Coronary artery (tissue), 2 donors: ENCODE results near the gene CCDC63.

Experiments
- DNase-seq: peaks from one replicate; pipeline ENCODE4 v3.0.0-alpha.2; 2017; ENCODE audit warnings: low spot score
- H3K27ac ChIP-seq, 2 donors: fragments of 200-600 bp; sonication (generic); one replicate each; pipeline ENCODE4 v1.5.1; 2016 to 2019
- H3K4me3 ChIP-seq: fragments of 200-600 bp; sonication (generic); 2 replicates; pipeline ENCODE4 v1.5.1; 2016; ENCODE audit warnings: mild to moderate bottlenecking, moderate library complexity
- CTCF ChIP-seq: fragments of 200-600 bp; sonication (generic); IDR thresholded peaks from one replicate; pipeline ENCODE4 v1.5.1; 2019; ENCODE audit warnings: antibody characterized with exemption

CCDC63 gene

GRCh38 chr12:110860833-110861296, 14.1 kb downstream of the CCDC63 start:
- no peak overlapping the region for H3K27ac ChIP-seq
- DNase-seq, result no peak
- no peak overlapping the region for H3K4me3 ChIP-seq
- no peak for TF ChIP-seq CTCF

GRCh38 chr12:110861729-110862128, 14.9 kb downstream of the CCDC63 start:
- no peak for TF ChIP-seq CTCF
- Histone ChIP-seq H3K4me3 (no peak overlapping the region), H3K27ac (no peak overlapping the region)
- no peak for DNase-seq

GRCh38 chr12:110862329-110862728, 15.5 kb downstream of the CCDC63 start:
- no peak for TF ChIP-seq CTCF
- Histone ChIP-seq H3K27ac (no peak overlapping the region), H3K4me3 (no peak overlapping the region)
- no peak for DNase-seq

- no peak for TF ChIP-seq CTCF
Measured at GRCh38 chr12:110863161-110863560, 16.4 kb downstream of the CCDC63 start.

GRCh38 chr12:110865521-110865920, 18.7 kb downstream of the CCDC63 start:
- H3K4me3 ChIP-seq, result no peak overlapping the region
- no peak for TF ChIP-seq CTCF
- no peak overlapping the region for H3K27ac ChIP-seq
- no peak for DNase-seq

More at GRCh38 chr12:110863161-110863560, 16.4 kb downstream of the CCDC63 start:
- no peak overlapping the region for H3K4me3 ChIP-seq
- no peak for DNase-seq
- no peak overlapping the region for H3K27ac ChIP-seq

- Histone ChIP-seq H3K4me3 (no peak overlapping the region), H3K27ac (no peak overlapping the region)
- no peak for TF ChIP-seq CTCF
- DNase-seq, result no peak
Measured at GRCh38 chr12:110869026-110869425, 22.2 kb downstream of the CCDC63 start.

- TF ChIP-seq CTCF, result no peak
- H3K27ac ChIP-seq, result no peak overlapping the region
- H3K4me3 ChIP-seq, result no peak overlapping the region
- no peak for DNase-seq
Measured at GRCh38 chr12:110869803-110870202, 23.0 kb downstream of the CCDC63 start.
